HG03457 (cell line): ENCODE results near the gene CASP9.
"Not testable (repeated sequence)": the region's sequence is repeated elsewhere in the genome, so short reads cannot be mapped to it uniquely, and the experiment has no call there.

ENCODE experiments used
- ATAC-seq: cut with Tn5 transposase; IDR thresholded peaks from one replicate; pipeline ENCODE4 v1.9.1; 2021; ENCODE audit warnings: moderate number of reproducible peaks; ENCODE audit not compliant: unreplicated experiment

The CASP9 gene

GRCh38 chr1:15526021-15526489, 2.0 kb upstream of the CASP9 start:
- no peak for ATAC-seq

GRCh38 chr1:15525050-15526020, 1.3 kb upstream of the CASP9 start:
- ATAC-seq = peak; percentile 31

GRCh38 chr1:15524283-15525049, 451 bp upstream of the CASP9 start:
- ATAC-seq = peak; percentile 36

GRCh38 chr1:15523104-15524020, 653 bp downstream of the CASP9 start:
- no peak for ATAC-seq

GRCh38 chr1:15522551-15522950, 1.5 kb downstream of the CASP9 start:
- ATAC-seq = no peak

- not testable (repeated sequence) for ATAC-seq
Observed at GRCh38 chr1:15521206-15521906, 2.7 kb downstream of the CASP9 start.

- no peak for ATAC-seq
Observed at GRCh38 chr1:15519625-15520024, 4.4 kb downstream of the CASP9 start.

- ATAC-seq = no peak
Observed at GRCh38 chr1:15515022-15515663, 8.9 kb downstream of the CASP9 start.

- not testable (repeated sequence) for ATAC-seq
Observed at GRCh38 chr1:15514557-15514956, 9.5 kb downstream of the CASP9 start.

- ATAC-seq = no peak
Observed at GRCh38 chr1:15513919-15514318, 10.1 kb downstream of the CASP9 start.

- no peak for ATAC-seq
Observed at GRCh38 chr1:15513192-15513591, 10.8 kb downstream of the CASP9 start.

- no peak for ATAC-seq
Observed at GRCh38 chr1:15510611-15511405, 13.2 kb downstream of the CASP9 start.

- ATAC-seq = no peak
Observed at GRCh38 chr1:15509586-15509985, 14.4 kb downstream of the CASP9 start.

- ATAC-seq = no peak
Observed at GRCh38 chr1:15508700-15509487, 15.1 kb downstream of the CASP9 start.

- no peak for ATAC-seq
Observed at GRCh38 chr1:15507278-15507677, 16.7 kb downstream of the CASP9 start.

GRCh38 chr1:15506831-15507230, 17.2 kb downstream of the CASP9 start:
- no peak for ATAC-seq

- no peak for ATAC-seq
Observed at GRCh38 chr1:15504436-15504835, 19.6 kb downstream of the CASP9 start.
